Measurements from ENCODE around the gene RNU1-1. TPM values are rescaled to one million over a fixed set of nuclear protein-coding genes. Genes with fewer than 3 reads are reported as not detected.
A peak's percentile ranks its signal among the peaks of the same experiment; 100 is the strongest.
"Not testable (repeated sequence)": the region's sequence is repeated elsewhere in the genome, so short reads cannot be mapped to it uniquely, and the experiment has no call there.

The RNU1-1 gene
- total and polyA plus RNA-seq, 4 donors = under 0.01 to 16.7 (median under 0.01) TPM; not detected in 1

- Histone ChIP-seq H3K9ac (ENCODE audit: low read depth in 1 of 2, low read length in 2 of 2) (no peak overlapping the region), H3K9me3 (ENCODE audit: control insufficient read depth in 4 of 4, low read length in 3 of 4) (no peaks in the 10 kb centered on the region), H3K4me3 (ENCODE audit: low read depth in 1 of 3, low read length in 3 of 3) (peak overlapping the region; percentile 77 to 90 (median 82)), H3K36me3 (ENCODE audit: control insufficient read depth in 4 of 4, insufficient read depth in 3 of 4, low read depth in 1 of 4, low read length in 3 of 4) (no peaks in the 10 kb centered on the region), H3K27ac (ENCODE audit: low read depth in 1 of 2, low read length in 2 of 2) (peak overlapping the region; percentile 54 to 61), H3K27me3 (ENCODE audit: control insufficient read depth in 4 of 4, insufficient read depth in 4 of 4, low read length in 3 of 4) (no peaks in the 10 kb centered on the region), H3K4me1 (ENCODE audit: control insufficient read depth in 4 of 4, insufficient read depth in 4 of 4, low read length in 3 of 4) (peaks cover 0 to 11% (median 8%) of the 10 kb centered on the region in 4 donors)
- WGBS = 2% methylated on average over 108 of the region's 108 CpGs
- TF ChIP-seq CTCF (IDR thresholded peaks at IDR 0.05; ENCODE audit: low read depth, low read length, missing input control) (no peak), EGR1 (IDR thresholded peaks at IDR 0.05; ENCODE audit: low read depth in 2 of 2) (no peak), TAF1 (conservative IDR thresholded peaks at IDR 0.05) (no peak), GABPA (IDR thresholded peaks at IDR 0.05 in 1 of 2, conservative IDR thresholded peaks at IDR 0.05 in 1 of 2) (no peak), ZBTB33 (IDR thresholded peaks at IDR 0.05) (no peak), SP1 (IDR thresholded peaks at IDR 0.05) (no peak), ATF3 (IDR thresholded peaks at IDR 0.05) (no peak), REST (IDR thresholded peaks at IDR 0.05) (no peak), FOXA2 (IDR thresholded peaks at IDR 0.05) (no peak), RXRA (IDR thresholded peaks at IDR 0.05) (no peak), YY1 (IDR thresholded peaks at IDR 0.05) (no peak), MAX (IDR thresholded peaks at IDR 0.05) (no peak), HNF4A (conservative IDR thresholded peaks at IDR 0.05) (no peak), NR2F2 (IDR thresholded peaks at IDR 0.05) (no peak), RAD21 (IDR thresholded peaks at IDR 0.05) (no peak), FOXA1 (IDR thresholded peaks at IDR 0.05) (no peak), JUND (IDR thresholded peaks at IDR 0.05) (no peak)
- DNase-seq (ENCODE audit: low spot score) = peak; percentile 90
These were observed 15.3 kb downstream of the RNU1-1 start for GRCh38 chr1:16498573-16499413.

- H3K27ac ChIP-seq (ENCODE audit: low read depth in 1 of 2, low read length in 2 of 2); H3K4me3 ChIP-seq (ENCODE audit: low read depth in 1 of 3, low read length in 3 of 3); H3K36me3 ChIP-seq (ENCODE audit: control insufficient read depth in 4 of 4, insufficient read depth in 3 of 4, low read depth in 1 of 4, low read length in 3 of 4); H3K27me3 ChIP-seq (ENCODE audit: control insufficient read depth in 4 of 4, insufficient read depth in 4 of 4, low read length in 3 of 4); H3K9ac ChIP-seq (ENCODE audit: low read depth in 1 of 2, low read length in 2 of 2); DNase-seq (ENCODE audit: low spot score); H3K9me3 ChIP-seq (ENCODE audit: control insufficient read depth in 4 of 4, low read length in 3 of 4): not testable (repeated sequence)
- peaks cover 0 to 11% (median 8%) of the 10 kb centered on the region in 4 donors for H3K4me1 ChIP-seq (ENCODE audit: control insufficient read depth in 4 of 4, insufficient read depth in 4 of 4, low read length in 3 of 4)
- WGBS = 55% methylated on average over 10 of the region's 10 CpGs
These were observed 16.0 kb downstream of the RNU1-1 start for GRCh38 chr1:16498047-16498446.

All from liver (tissue), 9 donors.